NCI-H1930 (cell line): ENCODE data around the gene RGR.
"Not testable (repeated sequence)": the region's sequence is repeated elsewhere in the genome, so short reads cannot be mapped to it uniquely, and the experiment has no call there.

Experiments
- DNase-seq, 2 experiments: peaks; one replicate each; lab custom pipeline; 2025; lab: John Stamatoyannopoulos, UW

Gene RGR

GRCh38 chr10:84258034-84258695 lies 13.3 kb downstream of the RGR start:
- DNase-seq, result no peak

- DNase-seq, result no peak
Observed at GRCh38 chr10:84261236-84261915, 16.5 kb downstream of the RGR start.

GRCh38 chr10:84262190-84262956 lies 17.5 kb downstream of the RGR start:
- DNase-seq, result no peak

- no peak for DNase-seq
Observed at GRCh38 chr10:84263716-84264115, 18.9 kb downstream of the RGR start.

GRCh38 chr10:84264611-84265141 lies 19.8 kb downstream of the RGR start:
- DNase-seq, result peak in 1 of 2 experiments; percentile 10

GRCh38 chr10:84265418-84265817 lies 20.6 kb downstream of the RGR start:
- no peak for DNase-seq

GRCh38 chr10:84267503-84268126 lies 22.8 kb downstream of the RGR start:
- peak; percentile 1 to 5 for DNase-seq

GRCh38 chr10:84269162-84269561 lies 24.3 kb downstream of the RGR start:
- no peak for DNase-seq

GRCh38 chr10:84269773-84270172 lies 24.9 kb downstream of the RGR start:
- DNase-seq, result no peak

- no peak for DNase-seq
Observed at GRCh38 chr10:84270708-84271107, 25.9 kb downstream of the RGR start.

- DNase-seq, result not testable (repeated sequence)
Observed at GRCh38 chr10:84279876-84280475, 35.1 kb downstream of the RGR start.

GRCh38 chr10:84286695-84287094 lies 41.8 kb downstream of the RGR start:
- no peak for DNase-seq

- no peak for DNase-seq
Observed at GRCh38 chr10:84288151-84288550, 43.3 kb downstream of the RGR start.

GRCh38 chr10:84289521-84290200 lies 44.8 kb downstream of the RGR start:
- no peak for DNase-seq

GRCh38 chr10:84290235-84290634 lies 45.4 kb downstream of the RGR start:
- DNase-seq, result no peak

GRCh38 chr10:84291384-84291783 lies 46.5 kb downstream of the RGR start:
- no peak for DNase-seq

GRCh38 chr10:84292502-84292901 lies 47.6 kb downstream of the RGR start:
- no peak for DNase-seq

GRCh38 chr10:84293171-84293570 lies 48.3 kb downstream of the RGR start:
- DNase-seq, result no peak

GRCh38 chr10:84293574-84294016 lies 48.7 kb downstream of the RGR start:
- no peak for DNase-seq

- no peak for DNase-seq
Observed at GRCh38 chr10:84294766-84295447, 50.1 kb downstream of the RGR start.
